ENCODE results near the gene ERFE. TPM values are rescaled to one million over a fixed set of nuclear protein-coding genes. Genes with fewer than 3 reads are reported as not detected.

The ERFE gene
- total and polyA plus RNA-seq, 8 donors, result 0.13 to 1.1 (median 0.82) TPM; not detected in 4

DNA sequence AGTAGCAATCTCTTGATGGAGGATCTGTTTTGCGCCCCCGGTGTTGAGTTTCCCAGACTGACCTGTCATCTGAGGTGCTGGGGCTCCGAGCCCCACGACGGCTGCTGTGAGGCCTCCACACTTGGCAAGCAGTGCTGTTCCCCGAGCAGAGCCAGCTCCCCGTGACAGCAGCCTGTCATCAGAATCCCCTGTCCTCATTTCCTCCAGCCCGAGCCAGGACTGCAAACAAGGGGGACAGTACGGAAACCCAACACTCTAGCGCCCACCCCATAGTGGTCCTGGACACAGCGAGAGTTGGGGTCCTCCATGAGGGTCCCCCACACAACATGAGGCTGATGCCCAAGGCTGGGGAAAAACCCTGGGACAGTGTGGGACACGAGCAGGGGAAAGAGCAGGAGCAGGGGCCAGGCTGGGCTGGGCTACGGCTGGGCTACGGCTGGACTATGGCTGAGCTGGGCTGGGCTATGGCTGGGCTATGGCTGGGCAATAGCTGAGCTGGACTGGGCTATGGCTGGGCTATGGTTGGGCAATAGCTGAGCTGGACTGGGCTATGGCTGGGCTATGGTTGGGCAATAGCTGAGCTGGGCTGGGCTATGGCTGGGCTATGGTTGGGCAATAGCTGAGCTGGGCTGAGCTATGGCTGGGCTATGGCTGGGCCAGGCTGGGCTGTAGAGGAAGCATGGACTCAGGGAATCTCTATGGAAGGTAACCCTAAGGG, 21.8 kb upstream of the ERFE start:
- H3K36me3 ChIP-seq, result no peaks in the 10 kb centered on the region
- TF ChIP-seq, protein P1, sequence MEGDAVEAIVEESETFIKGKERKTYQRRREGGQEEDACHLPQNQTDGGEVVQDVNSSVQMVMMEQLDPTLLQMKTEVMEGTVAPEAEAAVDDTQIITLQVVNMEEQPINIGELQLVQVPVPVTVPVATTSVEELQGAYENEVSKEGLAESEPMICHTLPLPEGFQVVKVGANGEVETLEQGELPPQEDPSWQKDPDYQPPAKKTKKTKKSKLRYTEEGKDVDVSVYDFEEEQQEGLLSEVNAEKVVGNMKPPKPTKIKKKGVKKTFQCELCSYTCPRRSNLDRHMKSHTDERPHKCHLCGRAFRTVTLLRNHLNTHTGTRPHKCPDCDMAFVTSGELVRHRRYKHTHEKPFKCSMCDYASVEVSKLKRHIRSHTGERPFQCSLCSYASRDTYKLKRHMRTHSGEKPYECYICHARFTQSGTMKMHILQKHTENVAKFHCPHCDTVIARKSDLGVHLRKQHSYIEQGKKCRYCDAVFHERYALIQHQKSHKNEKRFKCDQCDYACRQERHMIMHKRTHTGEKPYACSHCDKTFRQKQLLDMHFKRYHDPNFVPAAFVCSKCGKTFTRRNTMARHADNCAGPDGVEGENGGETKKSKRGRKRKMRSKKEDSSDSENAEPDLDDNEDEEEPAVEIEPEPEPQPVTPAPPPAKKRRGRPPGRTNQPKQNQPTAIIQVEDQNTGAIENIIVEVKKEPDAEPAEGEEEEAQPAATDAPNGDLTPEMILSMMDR (IDR thresholded peaks at IDR 0.05), result no peak
- no peak for TF ChIP-seq EP300 (IDR thresholded peaks at IDR 0.05)
- H3K4me1 ChIP-seq, result peaks cover 8 to 30% (median 16%) of the 10 kb centered on the region in 4 donors
- intact Hi-C loops (cut with DNase I; ENCODE audit: low total_unique reads), result no loop called here
- H3K9me3 ChIP-seq, result no peaks in the 10 kb centered on the region
- no peaks in the 10 kb centered on the region for H3K27me3 ChIP-seq
- no peak overlapping the region for H3K4me3 ChIP-seq
- no peak for DNase-seq
- no peak overlapping the region for H3K27ac ChIP-seq
- WGBS, 5 donors, result 78 to 81% (median 80%) methylated on average over 13 to 14 of the region's 14 CpGs

GRCh38 chr2:238137885-238138284, 20.9 kb upstream of the ERFE start:
- WGBS, 5 donors, result 87 to 95% (median 93%) methylated on average over 7 to 13 of the region's 13 CpGs

DNA sequence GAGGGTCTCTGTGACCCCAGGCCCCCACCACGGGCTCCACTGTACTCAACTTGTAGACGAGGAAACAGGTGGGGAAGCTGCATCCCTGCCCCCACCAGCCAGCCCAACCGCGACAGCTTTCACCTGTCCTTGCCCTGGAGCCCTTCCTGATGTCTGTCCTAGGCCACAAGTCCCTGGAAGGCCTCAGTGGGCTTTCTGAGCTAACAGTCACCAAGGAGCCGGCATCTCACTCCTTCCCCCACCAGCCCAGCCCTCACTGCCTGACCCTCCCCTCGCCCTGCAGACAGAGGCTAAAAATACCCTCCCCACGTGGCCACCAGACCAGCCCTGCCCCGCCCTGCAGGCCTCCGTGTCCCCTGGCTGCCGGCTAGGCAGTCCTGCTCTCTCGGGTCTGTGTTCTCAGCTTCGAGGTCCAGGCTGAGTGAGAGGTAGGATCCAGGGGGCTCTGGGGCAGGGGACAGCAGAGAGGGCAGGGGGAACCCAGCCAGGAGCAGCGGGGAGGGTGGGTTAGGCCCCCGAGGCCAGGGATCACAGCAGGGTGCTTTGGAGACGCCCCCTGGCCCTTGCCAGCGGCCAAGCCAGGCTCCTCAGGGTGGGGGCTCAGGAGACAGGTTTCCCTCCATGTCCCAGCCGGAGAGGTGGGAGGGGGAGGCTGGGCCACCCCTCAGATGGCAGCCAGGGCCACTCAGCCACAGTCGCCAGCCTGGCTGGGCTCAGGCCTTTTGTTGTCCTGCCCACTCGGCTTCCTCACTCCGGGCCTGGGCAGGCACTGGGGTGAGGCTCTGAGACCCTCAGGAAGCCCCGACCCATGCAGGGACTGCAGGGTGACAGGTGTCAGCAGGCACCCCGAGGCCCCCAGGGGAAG, 20.2 kb upstream of the ERFE start, which contains the start of gene KLHL30:
KLHL30 (plus strand) TSS at position 338 of the 865 bp plus-strand sequence. CDS start 2,087 bp downstream, outside the sequence.
- Histone ChIP-seq H3K27me3 (no peaks in the 10 kb centered on the region), H3K4me3 (peak within 1 kb of the TSS in 3 of 4 donors; percentile 7 to 13 (median 7)), H3K4me1 (peaks cover 8 to 46% (median 28%) of the 10 kb centered on the region in 4 donors), H3K9me3 (no peaks in the 10 kb centered on the region), H3K36me3 (no peaks in the 10 kb centered on the region), H3K27ac (peak within 1 kb of the TSS in 1 of 5 donors; percentile 6)
- peak in 1 of 2 donors; percentile 76 for DNase-seq
- 48 to 62% (median 54%) methylated on average over 12 to 22 of the region's 22 CpGs for WGBS, 5 donors
- TF ChIP-seq, protein P1 (IDR thresholded peaks at IDR 0.05), result no peak
- TF ChIP-seq EP300 (IDR thresholded peaks at IDR 0.05) (no peak), POLR2AphosphoS5 (IDR thresholded peaks at IDR 0.05) (no peak), POLR2A (IDR thresholded peaks at IDR 0.05) (no peak)
- intact Hi-C loops (cut with DNase I; ENCODE audit: low total_unique reads), result no loop called here

More at GRCh38 chr2:238137885-238138284, 20.9 kb upstream of the ERFE start:
- TF ChIP-seq POLR2AphosphoS5 (IDR thresholded peaks at IDR 0.05) (no peak), EP300 (IDR thresholded peaks at IDR 0.05) (no peak), POLR2A (IDR thresholded peaks at IDR 0.05) (no peak)
- TF ChIP-seq, protein P1 (IDR thresholded peaks at IDR 0.05), result no peak
- H3K27me3 ChIP-seq, result no peaks in the 10 kb centered on the region
- H3K4me3 ChIP-seq, result no peak overlapping the region
- peaks cover 8 to 39% (median 22%) of the 10 kb centered on the region in 4 donors for H3K4me1 ChIP-seq
- intact Hi-C loops (cut with DNase I; ENCODE audit: low total_unique reads), result no loop called here
- H3K27ac ChIP-seq, result no peak overlapping the region
- DNase-seq, result no peak
- no peaks in the 10 kb centered on the region for H3K36me3 ChIP-seq
- H3K9me3 ChIP-seq, result no peaks in the 10 kb centered on the region

Measured in stomach (tissue), 9 donors.